Medulla oblongata (tissue), 1 donor: Measurements from ENCODE around the gene FUBP3.
A peak's percentile ranks its signal among the peaks of the same experiment; 100 is the strongest.
"Not testable (repeated sequence)": the region's sequence is repeated elsewhere in the genome, so short reads cannot be mapped to it uniquely, and the experiment has no call there.

Experiments used
- DNase-seq: peaks from one replicate; pipeline ENCODE4 v3.0.0-alpha.2; 2015; ENCODE audit errors: extremely low spot score

FUBP3 gene

DNA sequence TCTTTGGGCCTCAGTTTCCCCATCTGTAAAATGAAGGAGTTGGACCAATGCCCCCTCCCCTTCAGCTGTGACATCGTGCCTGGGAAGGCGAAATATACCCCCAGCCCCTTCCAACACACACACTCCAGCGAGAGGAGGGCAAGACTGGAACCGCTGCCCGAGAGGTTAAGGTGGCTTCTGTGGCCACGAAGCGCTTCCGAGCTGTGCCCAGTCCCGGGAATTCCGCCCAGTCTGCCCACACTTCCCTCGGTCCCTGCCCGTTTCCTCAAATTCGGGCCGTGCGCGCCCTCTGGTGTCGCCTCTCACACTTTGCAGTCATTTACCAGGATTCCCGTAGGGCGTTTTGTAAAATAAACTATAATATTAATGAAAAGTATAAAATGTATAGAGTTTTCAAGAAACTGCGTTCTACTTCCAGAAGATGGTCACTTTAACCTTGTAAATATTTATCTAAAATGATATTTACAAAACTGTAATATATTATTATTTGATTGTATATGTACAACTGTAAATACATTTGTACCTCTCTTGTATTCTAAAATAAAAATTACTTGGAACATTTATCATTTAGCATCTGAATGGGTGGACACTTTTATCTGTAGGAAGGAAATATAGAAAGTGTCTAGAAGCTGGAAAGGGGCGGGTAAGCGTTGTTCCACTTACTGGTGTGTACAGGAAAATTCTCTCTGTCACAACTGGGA, 103.2 kb downstream of the FUBP3 start:
- peak; percentile 88 for DNase-seq

DNA sequence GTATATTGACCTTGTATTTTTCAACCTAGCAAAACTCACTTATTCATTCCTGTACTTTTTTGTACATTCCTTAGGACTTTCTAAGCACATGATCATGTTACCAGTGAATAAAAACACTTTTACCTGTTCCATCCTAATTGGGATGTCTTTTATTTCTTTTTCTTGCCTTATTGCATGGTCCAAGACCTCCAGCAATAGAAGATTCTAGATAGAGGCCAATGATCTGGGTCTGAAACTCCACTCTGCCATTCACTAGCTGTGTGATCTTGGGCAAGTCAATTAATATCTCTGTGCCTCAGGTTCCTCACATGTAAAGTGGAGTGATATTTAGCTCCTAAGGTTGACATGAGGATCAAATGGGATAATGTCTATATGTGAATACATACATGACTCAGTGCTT, 105.7 kb downstream of the FUBP3 start:
- DNase-seq: no peak

DNA sequence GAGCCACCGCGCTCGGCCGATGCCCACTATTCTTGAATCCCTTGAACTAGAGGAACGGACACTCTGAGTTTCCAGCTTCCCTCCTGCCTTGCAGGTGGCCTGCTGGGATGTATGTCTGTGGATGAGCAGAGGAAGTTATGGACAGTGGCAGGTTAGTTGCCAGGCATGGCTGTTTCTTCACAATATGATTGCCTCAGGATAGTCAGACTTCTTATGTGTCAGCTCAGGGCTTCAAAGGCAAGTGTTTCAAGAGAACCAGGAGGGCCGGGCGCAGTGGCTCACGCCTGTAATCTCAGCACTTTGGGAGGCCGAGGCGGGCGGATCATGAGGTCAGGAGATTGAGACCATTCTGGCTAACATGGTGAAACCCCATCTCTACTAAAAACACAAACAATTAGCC, 106.6 kb downstream of the FUBP3 start:
- not testable (repeated sequence) for DNase-seq

DNA sequence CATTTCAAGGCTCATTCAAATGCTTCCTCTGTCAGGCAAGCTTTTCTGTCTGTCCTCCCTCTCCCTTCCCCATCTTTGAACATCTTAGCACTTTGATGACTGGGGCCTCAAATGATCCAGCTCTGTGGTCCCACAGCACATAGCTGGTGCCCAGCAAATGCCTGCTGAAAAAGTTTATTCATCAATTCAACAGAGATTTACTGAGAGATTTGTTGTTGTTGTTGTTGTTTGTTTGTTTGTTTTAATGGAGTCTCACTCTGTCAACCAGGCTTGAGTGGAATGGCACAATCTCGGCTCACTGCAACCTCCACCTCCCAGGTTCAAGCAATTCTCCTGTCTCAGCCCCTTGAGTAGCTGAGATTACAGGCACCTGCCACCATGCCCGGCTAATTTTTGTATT, 108.2 kb downstream of the FUBP3 start:
- DNase-seq: no peak
